Neural crest cell (in vitro differentiated cells): ENCODE results near the gene WRNIP1. TPM values are rescaled to one million over a fixed set of nuclear protein-coding genes. Genes with fewer than 3 reads are reported as not detected.

Source experiments
- DNase-seq: peaks from one replicate; pipeline ENCODE4 v3.0.0; 2021; ENCODE audit warnings: low read depth, mixed read lengths, low spot score
- H3K27ac Mint-ChIP-seq: one replicate; pipeline ENCODE4 v1.8.0; 2021; ENCODE audit warnings: mild to moderate bottlenecking, mixed read lengths; ENCODE audit not compliant: unreplicated experiment
- H3K27me3 Mint-ChIP-seq: 2 replicates; pipeline ENCODE4 v1.8.0; 2021; ENCODE audit warnings: low read depth, mild to moderate bottlenecking, mixed read lengths
- H3K36me3 Mint-ChIP-seq: 2 replicates; pipeline ENCODE4 v1.8.0; 2021; ENCODE audit warnings: low read depth, mild to moderate bottlenecking, mixed read lengths
- H3K4me1 Mint-ChIP-seq: 2 replicates; pipeline ENCODE4 v1.8.0; 2021; ENCODE audit warnings: mixed read lengths
- H3K4me3 Mint-ChIP-seq: one replicate; pipeline ENCODE4 v1.8.0; 2021; ENCODE audit warnings: mild to moderate bottlenecking, mixed read lengths
- H3K9me3 Mint-ChIP-seq: 2 replicates; pipeline ENCODE4 v1.8.0; 2021; ENCODE audit warnings: mixed read lengths
- CTCF ChIP-seq: fragments of 200-600 bp; sonication (generic); conservative IDR thresholded peaks from 2 replicates; pipeline ENCODE4 v1.5.0; 2021; ENCODE audit warnings: antibody characterized with exemption, mild to moderate bottlenecking
- total RNA-seq: library from RNA; stranded (reverse); gene quantifications from 2 replicates; pipeline ENCODE4 v1.2.1, GENCODE V29; 2021

The WRNIP1 gene
- total RNA-seq, 1 donor from 2014 or later, result 46.2 TPM

- H3K36me3 Mint-ChIP-seq, result no peaks in the 10 kb centered on the region
- no peak for DNase-seq
- H3K27ac Mint-ChIP-seq, result no peak overlapping the region
- TF ChIP-seq CTCF, result no peak
- no peak overlapping the region for H3K4me3 Mint-ChIP-seq
- H3K27me3 Mint-ChIP-seq, result peaks cover 31% of the 10 kb centered on the region
- H3K4me1 Mint-ChIP-seq, result peaks cover 13% of the 10 kb centered on the region
- no peaks in the 10 kb centered on the region for H3K9me3 Mint-ChIP-seq
Measured at GRCh38 chr6:2753110-2753489, 12.1 kb upstream of the WRNIP1 start.

GRCh38 chr6:2753743-2754142 is 11.4 kb upstream of the WRNIP1 start:
- Mint-ChIP-seq H3K36me3 (no peaks in the 10 kb centered on the region), H3K9me3 (no peaks in the 10 kb centered on the region), H3K4me1 (peaks cover 13% of the 10 kb centered on the region), H3K4me3 (no peak overlapping the region), H3K27me3 (peaks cover 26% of the 10 kb centered on the region), H3K27ac (no peak overlapping the region)
- no peak for DNase-seq
- TF ChIP-seq CTCF, result no peak

- H3K4me3 Mint-ChIP-seq, result no peak overlapping the region
- no peaks in the 10 kb centered on the region for H3K36me3 Mint-ChIP-seq
- peaks cover 13% of the 10 kb centered on the region for H3K4me1 Mint-ChIP-seq
- H3K9me3 Mint-ChIP-seq, result no peaks in the 10 kb centered on the region
- no peak for DNase-seq
- H3K27me3 Mint-ChIP-seq, result peaks cover 23% of the 10 kb centered on the region
- TF ChIP-seq CTCF, result no peak
- H3K27ac Mint-ChIP-seq, result no peak overlapping the region
Measured at GRCh38 chr6:2754393-2754792, 10.8 kb upstream of the WRNIP1 start.

GRCh38 chr6:2754911-2755310 is 10.3 kb upstream of the WRNIP1 start:
- DNase-seq, result no peak
- no peak overlapping the region for H3K4me3 Mint-ChIP-seq
- no peak for TF ChIP-seq CTCF
- no peaks in the 10 kb centered on the region for H3K9me3 Mint-ChIP-seq
- H3K4me1 Mint-ChIP-seq, result peaks cover 10% of the 10 kb centered on the region
- H3K27ac Mint-ChIP-seq, result no peak overlapping the region
- H3K27me3 Mint-ChIP-seq, result peaks cover 20% of the 10 kb centered on the region
- H3K36me3 Mint-ChIP-seq, result no peaks in the 10 kb centered on the region

GRCh38 chr6:2755456-2755855 is 9.7 kb upstream of the WRNIP1 start:
- DNase-seq, result no peak
- peaks cover 9% of the 10 kb centered on the region for H3K4me1 Mint-ChIP-seq
- H3K4me3 Mint-ChIP-seq, result no peak overlapping the region
- H3K9me3 Mint-ChIP-seq, result peaks cover 2% of the 10 kb centered on the region
- no peak overlapping the region for H3K27ac Mint-ChIP-seq
- TF ChIP-seq CTCF, result no peak
- no peaks in the 10 kb centered on the region for H3K36me3 Mint-ChIP-seq
- H3K27me3 Mint-ChIP-seq, result peaks cover 17% of the 10 kb centered on the region

- Mint-ChIP-seq H3K9me3 (peaks cover 6% of the 10 kb centered on the region), H3K27me3 (peaks cover 11% of the 10 kb centered on the region), H3K27ac (no peak overlapping the region), H3K36me3 (no peaks in the 10 kb centered on the region), H3K4me1 (peaks cover 9% of the 10 kb centered on the region), H3K4me3 (no peak overlapping the region)
- DNase-seq, result no peak
- no peak for TF ChIP-seq CTCF
Measured at GRCh38 chr6:2756241-2756640, 9.0 kb upstream of the WRNIP1 start.
